Measurements from ENCODE around the gene P4HA2.

The P4HA2 gene

GRCh38 chr5:132224716-132225115 lies 2.9 kb downstream of the P4HA2 start:
- no peak for DNase-seq (ENCODE audit: low spot score)
- no peak for TF ChIP-seq CTCF (IDR thresholded peaks at IDR 0.05; ENCODE audit: extremely low read depth, missing control alignments)

GRCh38 chr5:132223861-132224260 lies 3.8 kb downstream of the P4HA2 start:
- no peak for TF ChIP-seq CTCF (IDR thresholded peaks at IDR 0.05; ENCODE audit: extremely low read depth, missing control alignments)
- no peak for DNase-seq (ENCODE audit: low spot score)

GRCh38 chr5:132222649-132223038 lies 5.0 kb downstream of the P4HA2 start:
- TF ChIP-seq CTCF (IDR thresholded peaks at IDR 0.05; ENCODE audit: extremely low read depth, missing control alignments) = no peak

GRCh38 chr5:132221781-132222648 lies 5.6 kb downstream of the P4HA2 start:
- DNase-seq (ENCODE audit: low spot score) = no peak
- no peak for TF ChIP-seq CTCF (IDR thresholded peaks at IDR 0.05; ENCODE audit: extremely low read depth, missing control alignments)

More at GRCh38 chr5:132222649-132223038, 5.0 kb downstream of the P4HA2 start:
- no peak for DNase-seq (ENCODE audit: low spot score)

GRCh38 chr5:132220491-132220890 lies 7.2 kb downstream of the P4HA2 start:
- TF ChIP-seq CTCF (IDR thresholded peaks at IDR 0.05; ENCODE audit: extremely low read depth, missing control alignments) = no peak
- no peak for DNase-seq (ENCODE audit: low spot score)

GRCh38 chr5:132219981-132220380 lies 7.7 kb downstream of the P4HA2 start:
- no peak for TF ChIP-seq CTCF (IDR thresholded peaks at IDR 0.05; ENCODE audit: extremely low read depth, missing control alignments)
- no peak for DNase-seq (ENCODE audit: low spot score)

GRCh38 chr5:132219289-132219970 lies 8.2 kb downstream of the P4HA2 start:
- no peak for TF ChIP-seq CTCF (IDR thresholded peaks at IDR 0.05; ENCODE audit: extremely low read depth, missing control alignments)
- no peak for DNase-seq (ENCODE audit: low spot score)
